ENCODE data around the gene FMN1. TPM values are rescaled to one million over a fixed set of nuclear protein-coding genes. Genes with fewer than 3 reads are reported as not detected.

Gene FMN1
- total and polyA plus RNA-seq, 10 of the 15 experiments (the other 5 are each of a cell fraction or from before 2014, with no cell fraction given) = 0.05 to 0.16 (median 0.08) TPM; not detected in 4

DNA sequence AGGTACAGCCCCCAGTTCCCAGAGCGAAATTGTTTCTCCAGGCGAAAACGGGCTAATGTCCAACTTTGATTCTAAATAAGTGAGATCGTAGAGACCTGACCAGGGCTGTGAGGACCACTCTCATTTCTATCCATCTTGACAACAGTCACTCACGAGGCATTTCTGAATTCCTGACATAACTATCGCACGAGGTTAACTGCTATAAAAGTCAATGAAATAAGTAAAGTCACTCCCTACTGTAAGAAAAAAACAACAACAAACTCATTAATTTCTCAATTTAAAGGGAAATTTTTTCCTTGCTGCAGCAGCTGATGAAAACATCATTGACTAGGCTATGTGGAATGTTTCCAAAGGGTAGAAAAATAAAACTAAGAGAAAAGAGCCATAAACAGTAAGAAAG lies 407.6 kb downstream of the FMN1 start:
- ATAC-seq (no peak), FAIRE-seq (no peak), DNase-seq (ENCODE audit: low read depth, low spot score) (no peak)
- CTCF ChIA-PET = no interaction called here
- Histone ChIP-seq H3K27me3 (replicated peaks in 1 of 2; ENCODE audit: control insufficient read depth in 2 of 2, insufficient read depth in 2 of 2, low read length in 1 of 2) (peaks cover 0 to 2% of the 10 kb centered on the region in 2 experiments; a peak in 3 of 4 replicates), H3K4me1 (ENCODE audit: control insufficient read depth, insufficient read depth, low read length) (no peaks in the 10 kb centered on the region), H3K36me3 (ENCODE audit: control insufficient read depth in 2 of 2, insufficient read depth in 2 of 2, low read length in 1 of 2) (no peaks in the 10 kb centered on the region), H3K9me3 (replicated peaks; ENCODE audit: control insufficient read depth, insufficient read depth, low read length) (no peaks in the 10 kb centered on the region), H3K4me3 (no peak overlapping the region), H3K79me2 (ENCODE audit: control insufficient read depth, insufficient read depth, low read length) (no peaks in the 10 kb centered on the region), H2AFZ (ENCODE audit: control insufficient read depth, low read depth, low read length) (no peak overlapping the region), H3K4me2 (ENCODE audit: control insufficient read depth, insufficient read depth) (no peak overlapping the region), H3K9ac (ENCODE audit: control insufficient read depth, insufficient read depth, low read length) (no peak overlapping the region), H4K20me1 (ENCODE audit: control insufficient read depth, insufficient read depth) (no peaks in the 10 kb centered on the region), H3K27ac (ENCODE audit: control insufficient read depth, insufficient read depth) (no peak overlapping the region)
- SMC1A ChIA-PET (ENCODE audit: uncharacterized antibody, unreplicated experiment) = no interaction called here
- POLR2A ChIA-PET = no interaction called here
- RAD21 ChIA-PET (ENCODE audit: unreplicated experiment) = no interaction called here
- in situ Hi-C loops (cut with MboI) = no loop called here
- intact Hi-C loops (cut with micrococcal nuclease; ENCODE audit: unreplicated experiment) = no loop called here
- no TSS peak for BruUV-seq (replicated peaks)
- WGBS (ENCODE audit: insufficient coverage, insufficient replicate concordance, low lambda C conversion rate, missing lambda C conversion rate) = 59% methylated on average over 7 of the region's 7 CpGs
- TF ChIP-seq PAX5 (IDR thresholded peaks at IDR 0.05; ENCODE audit: borderline replicate concordance, low read depth, low read length) (no peak), CEBPZ (IDR thresholded peaks at IDR 0.05; ENCODE audit: low read depth, low read length) (no peak), PML (IDR thresholded peaks at IDR 0.05; ENCODE audit: low read length) (no peak), SRF (IDR thresholded peaks at IDR 0.05; ENCODE audit: low read depth in 2 of 2, low read length in 2 of 2) (no peak), ZBTB11 (CRISPR knock-in tag; IDR thresholded peaks at IDR 0.05) (no peak), KLF5 (IDR thresholded peaks at IDR 0.05; ENCODE audit: partially characterized antibody) (no peak), NRF1 (conservative IDR thresholded peaks at IDR 0.05; ENCODE audit: low read depth, low read length) (no peak), CBX3 (IDR thresholded peaks at IDR 0.05; ENCODE audit: borderline replicate concordance, low read depth) (no peak), TBL1XR1 (IDR thresholded peaks at IDR 0.05; ENCODE audit: low read depth, low read length) (no peak), USF1 (IDR thresholded peaks at IDR 0.05; ENCODE audit: borderline replicate concordance, extremely low read length, insufficient read depth, low read depth, low read length) (no peak), SUPT20H (IDR thresholded peaks at IDR 0.05; ENCODE audit: borderline replicate concordance, control insufficient read depth, low read depth, low read length) (no peak), RBBP5 (conservative IDR thresholded peaks at IDR 0.05) (no peak), CHD1 (IDR thresholded peaks at IDR 0.05; ENCODE audit: low read depth, low read length) (no peak), PBX3 (IDR thresholded peaks at IDR 0.05; ENCODE audit: insufficient replicate concordance, low read depth, low read length) (no peak)
- TF ChIP-seq, protein P1, sequence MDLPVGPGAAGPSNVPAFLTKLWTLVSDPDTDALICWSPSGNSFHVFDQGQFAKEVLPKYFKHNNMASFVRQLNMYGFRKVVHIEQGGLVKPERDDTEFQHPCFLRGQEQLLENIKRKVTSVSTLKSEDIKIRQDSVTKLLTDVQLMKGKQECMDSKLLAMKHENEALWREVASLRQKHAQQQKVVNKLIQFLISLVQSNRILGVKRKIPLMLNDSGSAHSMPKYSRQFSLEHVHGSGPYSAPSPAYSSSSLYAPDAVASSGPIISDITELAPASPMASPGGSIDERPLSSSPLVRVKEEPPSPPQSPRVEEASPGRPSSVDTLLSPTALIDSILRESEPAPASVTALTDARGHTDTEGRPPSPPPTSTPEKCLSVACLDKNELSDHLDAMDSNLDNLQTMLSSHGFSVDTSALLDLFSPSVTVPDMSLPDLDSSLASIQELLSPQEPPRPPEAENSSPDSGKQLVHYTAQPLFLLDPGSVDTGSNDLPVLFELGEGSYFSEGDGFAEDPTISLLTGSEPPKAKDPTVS (IDR thresholded peaks at IDR 0.05; ENCODE audit: low read depth, low read length) = no peak

Data from GM12878 (cell line).